ENCODE results near the gene VPS29.

- TF ChIP-seq CTCF (IDR thresholded peaks at IDR 0.05) = no peak
- no peak for TF ChIP-seq EZH2 (IDR thresholded peaks at IDR 0.05; ENCODE audit: borderline replicate concordance, insufficient read depth, low read depth, low read length, poor library complexity, severe bottlenecking)
Observed at GRCh38 chr12:110501752-110502738, at the start of gene VPS29, which contains the start of gene RAD9B.

Measured in B cell (primary cell).